T-helper 2 cell treated with Interferon-gamma antibody and Interleukin-4, amounts not matched to agents 100 ng/mL and 5 ng/mL, for 36 hours (primary cell): ENCODE data around the gene BLID. TPM values are rescaled to one million over a fixed set of nuclear protein-coding genes. Genes with fewer than 3 reads are reported as not detected.

Experiments used
- intact Hi-C: fragments of 100-400 bp; cut with micrococcal nuclease; formaldehyde crosslinking; loops from one replicate; pipeline ENCODE4 v1.15.1; 2023
- total RNA-seq: library from RNA; stranded (reverse); gene quantifications from 2 replicates; pipeline ENCODE4 v1.2.3, GENCODE V29; 2022

Gene BLID
- total RNA-seq, 1 donor from 2014 or later = not detected

DNA sequence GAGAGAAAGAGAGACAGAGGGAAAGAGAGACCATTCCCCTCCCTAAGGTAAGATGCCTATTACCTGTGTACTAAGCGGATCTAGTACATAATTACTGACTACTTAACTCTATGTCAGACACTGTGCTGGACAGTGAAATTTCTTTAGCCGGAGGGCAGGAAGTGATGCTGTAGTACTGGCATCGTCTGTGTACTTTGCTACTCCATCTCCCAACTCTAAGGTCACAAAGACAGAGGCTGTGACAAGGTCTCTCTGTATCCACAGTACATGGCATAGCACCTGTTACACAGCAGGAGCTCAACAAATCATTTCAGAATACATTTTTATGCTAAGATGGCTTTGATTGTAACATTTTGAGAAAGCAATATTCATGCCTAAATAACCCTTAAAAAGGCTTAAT is 9.0 kb downstream of the BLID start:
- intact Hi-C loops = no loop called here

- intact Hi-C loops = no loop called here
Observed at GRCh38 chr11:122105044-122105758, 10.8 kb downstream of the BLID start.

DNA sequence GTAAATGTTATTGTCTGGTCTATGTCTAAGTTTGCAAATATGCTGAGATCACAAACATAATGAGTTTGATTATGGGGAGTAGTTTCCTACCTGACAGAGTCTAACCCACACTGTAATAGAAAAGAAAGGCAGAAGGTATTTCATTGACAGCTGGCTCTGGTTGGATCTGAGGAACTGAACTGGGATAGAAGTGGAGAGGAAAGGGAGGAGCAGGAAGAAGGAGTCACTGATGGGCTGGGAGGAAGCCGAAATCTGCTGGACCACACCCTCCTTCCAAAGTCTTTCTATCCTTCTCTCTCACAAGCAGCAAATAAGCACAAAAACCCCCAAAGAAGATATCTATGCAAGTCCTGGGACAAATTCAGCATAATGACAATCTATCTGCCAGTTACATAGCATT is 11.7 kb downstream of the BLID start:
- intact Hi-C loops = no loop called here

- intact Hi-C loops = no loop called here
Observed at GRCh38 chr11:122103726-122104125, 12.3 kb downstream of the BLID start.

DNA sequence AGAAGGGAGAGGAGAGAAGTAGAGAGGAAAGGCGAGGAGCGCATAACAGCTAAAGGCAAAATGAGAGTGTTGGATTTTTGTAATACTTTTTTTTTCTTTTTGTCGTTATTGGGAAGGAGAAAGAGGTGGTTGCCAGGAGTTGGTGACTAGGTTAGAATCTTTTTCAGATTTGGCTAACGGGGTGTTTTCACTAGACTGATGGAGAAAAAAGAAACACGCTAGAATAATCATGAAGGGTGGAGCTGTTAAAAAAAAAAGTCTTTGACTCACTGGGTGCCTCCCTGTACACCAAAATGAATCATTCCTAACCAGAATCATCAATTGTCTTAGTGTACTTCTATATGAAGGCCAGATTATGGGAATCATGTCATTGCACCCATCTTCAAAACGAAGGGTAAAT is 12.7 kb downstream of the BLID start:
- intact Hi-C loops = no loop called here

DNA sequence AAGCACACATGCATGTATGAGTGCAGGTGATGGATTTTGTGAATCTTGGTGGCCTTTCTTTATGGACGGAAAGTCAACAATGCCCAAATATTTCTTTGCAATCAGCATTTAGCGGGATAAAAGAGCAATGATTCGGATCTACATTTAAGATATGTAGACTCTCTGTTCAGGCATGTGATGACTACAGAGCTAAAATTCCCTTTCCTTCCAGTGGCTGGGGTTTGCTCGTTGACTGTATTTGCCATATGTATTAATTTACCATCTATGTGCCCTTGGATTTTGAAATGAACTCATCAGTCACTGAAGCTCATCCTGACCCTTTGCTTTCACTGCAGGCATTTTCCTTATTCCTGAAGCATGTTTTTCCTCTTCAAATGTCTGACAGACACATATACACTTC is 13.6 kb downstream of the BLID start:
- intact Hi-C loops = no loop called here

GRCh38 chr11:122101625-122102291 is 14.3 kb downstream of the BLID start:
- intact Hi-C loops = no loop called here

- intact Hi-C loops = no loop called here
Observed at GRCh38 chr11:122100756-122101080, 15.3 kb downstream of the BLID start.

DNA sequence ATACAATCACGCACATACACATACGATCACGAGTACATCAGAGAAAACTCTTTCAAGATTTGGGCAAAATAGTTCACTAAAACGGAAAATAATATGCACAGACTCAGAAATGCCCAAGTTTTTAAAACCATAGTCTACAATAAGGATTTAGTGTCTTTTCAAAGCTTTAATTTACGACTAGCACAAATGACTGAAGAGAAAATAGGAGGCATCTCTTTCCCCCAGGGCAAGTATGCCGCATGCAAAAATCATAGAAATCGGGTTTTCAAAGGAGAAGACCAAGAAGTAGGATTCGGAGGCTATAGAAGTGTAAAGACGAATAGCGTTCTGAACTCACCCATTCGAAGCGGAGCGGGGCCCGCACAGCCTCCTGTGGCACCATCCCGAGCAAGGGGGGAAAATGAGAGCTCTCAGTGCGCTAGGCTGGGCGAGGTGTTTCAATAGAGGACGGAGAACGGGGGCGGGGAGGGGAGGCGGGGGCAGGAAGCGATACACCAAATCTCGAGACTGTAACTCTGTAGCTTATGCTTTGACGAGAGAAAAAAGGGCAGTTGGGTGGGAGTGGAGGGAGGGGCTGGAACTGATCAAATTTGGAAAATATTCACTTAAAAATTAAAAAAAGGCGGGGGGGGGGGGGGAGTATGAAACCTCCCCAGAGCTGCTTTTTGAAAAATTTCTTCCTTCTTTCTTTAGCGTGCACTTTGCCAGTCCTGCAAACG is 15.8 kb downstream of the BLID start:
- intact Hi-C loops = no loop called here

DNA sequence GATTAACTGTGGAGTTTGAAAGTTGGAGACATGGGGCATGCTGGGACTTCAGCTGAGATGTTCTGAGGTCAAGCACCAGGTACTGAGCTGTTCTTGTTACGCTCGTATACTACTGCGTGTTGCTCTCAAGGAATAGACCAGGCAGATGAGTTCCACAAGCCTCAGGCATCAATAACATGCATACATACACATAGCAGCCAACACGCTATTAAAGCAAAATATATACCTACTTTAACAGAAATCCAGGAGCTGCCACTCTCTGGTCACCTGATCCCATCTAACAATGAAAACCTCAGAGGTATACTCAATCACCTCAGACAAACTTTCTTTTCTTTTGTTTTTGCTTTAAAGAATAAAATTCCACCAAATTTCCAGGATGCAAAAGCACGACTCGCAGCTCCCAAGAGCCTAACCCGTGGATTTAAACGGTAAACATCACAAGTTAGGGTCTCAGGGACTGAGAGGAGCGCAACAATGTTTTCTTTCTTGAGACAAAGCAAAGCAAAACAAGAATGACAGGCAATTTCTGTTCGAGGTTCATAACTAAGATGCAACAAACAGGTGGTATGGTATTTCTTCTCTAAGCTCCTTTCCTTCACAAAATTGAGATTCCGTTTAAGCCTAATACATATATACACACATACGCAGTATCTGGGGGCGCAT is 16.5 kb downstream of the BLID start:
- intact Hi-C loops = no loop called here

GRCh38 chr11:122098261-122098980 is 17.6 kb downstream of the BLID start:
- intact Hi-C loops = no loop called here

- intact Hi-C loops = no loop called here
Observed at GRCh38 chr11:122097419-122098001, 18.5 kb downstream of the BLID start.

GRCh38 chr11:122096272-122097112 is 19.5 kb downstream of the BLID start:
- intact Hi-C loops = no loop called here

DNA sequence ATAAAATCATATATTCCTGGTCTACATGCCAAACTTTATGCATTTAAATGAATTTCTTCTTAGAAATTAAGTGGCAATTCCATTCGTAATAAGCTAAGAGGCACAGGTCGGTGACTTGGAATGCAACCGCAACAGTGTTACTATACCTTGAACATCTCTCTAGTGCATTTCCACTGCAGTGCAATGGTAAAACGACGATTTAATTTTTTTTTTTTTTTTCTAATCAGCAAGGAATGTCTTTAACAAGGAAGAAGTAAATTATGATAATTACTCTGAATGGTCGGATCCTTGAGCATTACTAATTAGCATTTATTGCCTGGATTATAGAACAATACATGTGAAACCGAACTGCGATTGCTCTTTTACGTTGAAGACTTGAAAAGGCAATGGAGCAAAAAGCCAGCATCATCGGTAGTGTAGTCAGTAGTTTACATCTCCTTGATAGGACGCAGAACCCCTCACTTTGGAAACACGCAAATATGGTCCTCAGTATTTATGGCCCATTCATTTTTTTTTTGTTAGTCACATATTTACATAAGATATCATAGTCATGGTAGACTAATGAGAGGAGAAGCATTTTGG is 20.2 kb downstream of the BLID start:
- intact Hi-C loops = no loop called here

- intact Hi-C loops = no loop called here
Observed at GRCh38 chr11:122094836-122095235, 21.2 kb downstream of the BLID start.

- intact Hi-C loops = no loop called here
Observed at GRCh38 chr11:122093731-122094275, 22.2 kb downstream of the BLID start.

DNA sequence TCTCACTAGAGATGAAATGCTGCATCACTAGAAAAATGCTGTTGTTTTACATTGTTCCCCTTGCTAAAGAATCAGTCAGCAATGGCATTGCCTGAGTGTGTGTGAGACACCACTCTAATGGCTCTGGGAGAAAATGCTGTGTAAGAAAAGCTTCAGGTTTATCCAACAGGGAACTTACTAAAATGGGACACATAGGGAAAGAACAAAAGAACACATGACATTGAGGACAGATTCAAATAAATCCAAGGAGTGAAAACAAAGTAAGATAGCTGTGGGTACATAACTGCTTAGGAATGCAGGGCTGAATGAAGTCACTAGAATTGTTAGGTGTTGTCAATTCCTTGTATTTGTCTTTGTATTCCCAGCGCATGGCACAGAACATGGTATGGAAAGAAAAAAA is 24.2 kb downstream of the BLID start:
- intact Hi-C loops = no loop called here

GRCh38 chr11:122089111-122089510 is 26.9 kb downstream of the BLID start:
- intact Hi-C loops = no loop called here

DNA sequence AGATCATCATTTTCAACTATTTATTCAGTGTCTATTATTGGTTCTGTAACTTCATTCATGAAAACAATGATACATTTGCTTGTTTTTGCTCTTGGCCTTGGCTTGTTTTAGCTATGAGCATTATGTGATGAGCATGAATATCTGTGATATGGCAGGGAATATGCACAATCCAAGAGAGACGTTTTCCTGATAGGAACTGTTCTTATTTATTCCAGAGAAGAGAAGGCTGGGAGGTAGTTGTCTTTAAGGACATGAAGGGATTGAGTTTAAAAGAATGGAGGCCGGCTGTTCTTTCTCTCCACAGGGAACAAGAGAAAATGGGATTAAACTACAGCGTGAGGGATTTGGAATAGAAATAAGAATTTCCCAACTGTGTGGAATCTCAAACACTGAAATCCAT is 30.3 kb downstream of the BLID start:
- intact Hi-C loops = no loop called here

DNA sequence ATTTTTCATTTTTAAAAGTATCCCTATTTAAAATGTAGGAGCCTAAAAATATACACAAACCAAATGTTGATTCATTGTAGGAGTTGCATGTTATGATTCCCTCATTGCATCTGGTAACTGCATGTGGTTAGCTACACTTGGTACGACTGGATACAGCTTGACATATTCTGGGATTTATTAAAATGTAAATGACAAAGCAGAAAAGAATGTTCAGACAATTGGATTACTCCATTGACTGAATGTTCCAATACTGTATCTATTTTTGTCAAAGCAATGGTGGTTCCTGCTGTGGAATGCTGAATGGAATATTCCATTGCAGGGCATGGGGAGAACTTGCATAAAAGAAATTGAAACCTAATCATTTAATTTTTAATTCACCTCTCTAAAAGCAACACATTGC is 30.8 kb downstream of the BLID start:
- intact Hi-C loops = no loop called here
